Smooth muscle cell (in vitro differentiated cells): ENCODE data around the gene GLS2. TPM values are rescaled to one million over a fixed set of nuclear protein-coding genes. Genes with fewer than 3 reads are reported as not detected.
"Not testable (repeated sequence)": the region's sequence is repeated elsewhere in the genome, so short reads cannot be mapped to it uniquely, and the experiment has no call there.

ENCODE experiments used
- DNase-seq: peaks from one replicate; lab custom pipeline; 2025; ENCODE audit not compliant: unreplicated experiment; lab: John Stamatoyannopoulos, UW
- H2AFZ ChIP-seq: fragments of 200-600 bp; sonication (generic); 2 replicates; pipeline ENCODE4 v1.6.0; 2016; ENCODE audit warnings: antibody characterized with exemption, low read depth, mild to moderate bottlenecking
- H3F3A ChIP-seq: fragments of 200-600 bp; sonication (generic); 2 replicates; pipeline ENCODE4 v1.6.0; 2017; ENCODE audit warnings: antibody characterized with exemption, low read depth
- H3K27ac ChIP-seq: fragments of 200-600 bp; sonication (generic); 2 replicates; pipeline ENCODE4 v1.5.1; 2016; ENCODE audit warnings: low read depth, mild to moderate bottlenecking
- H3K27me3 ChIP-seq: fragments of 200-600 bp; sonication (generic); 2 replicates; pipeline ENCODE4 v1.6.1; 2016; ENCODE audit warnings: low read depth, mild to moderate bottlenecking
- H3K36me3 ChIP-seq: fragments of 200-600 bp; sonication (generic); 2 replicates; pipeline ENCODE4 v1.5.1; 2016; ENCODE audit warnings: low read depth
- H3K4me1 ChIP-seq: fragments of 200-600 bp; sonication (generic); 2 replicates; pipeline ENCODE4 v1.5.1; 2016; ENCODE audit warnings: low read depth
- H3K4me2 ChIP-seq: fragments of 200-600 bp; sonication (generic); 2 replicates; pipeline ENCODE4 v1.6.0; 2016; ENCODE audit warnings: mild to moderate bottlenecking
- H3K4me3 ChIP-seq: fragments of 200-600 bp; sonication (generic); 2 replicates; pipeline ENCODE4 v1.5.1; 2016; ENCODE audit warnings: mild to moderate bottlenecking
- H3K79me2 ChIP-seq: fragments of 200-600 bp; sonication (generic); 2 replicates; pipeline ENCODE4 v1.6.0; 2016; ENCODE audit warnings: low read depth, mild to moderate bottlenecking
- H3K9ac ChIP-seq: fragments of 200-600 bp; sonication (generic); 2 replicates; pipeline ENCODE4 v1.6.0; 2016; ENCODE audit warnings: low read depth
- H3K9me3 ChIP-seq: fragments of 200-600 bp; sonication (generic); replicated peaks from 2 replicates; pipeline ENCODE4 v1.5.1; 2016; ENCODE audit warnings: low read depth
- H4K20me1 ChIP-seq: fragments of 200-600 bp; sonication (generic); 2 replicates; pipeline ENCODE4 v1.6.0; 2016; ENCODE audit warnings: low read depth
- CTCF ChIP-seq: fragments of 200-600 bp; sonication (generic); IDR thresholded peaks from 2 replicates; pipeline ENCODE4 v1.5.1; 2017; ENCODE audit warnings: borderline replicate concordance, mild to moderate bottlenecking, antibody characterized with exemption; ENCODE audit not compliant: insufficient read depth, poor library complexity, severe bottlenecking
- WGBS: methylation state at CpG from one replicate; pipeline ENCODE4 v1.1.7; 2016; ENCODE audit warnings: low lambda C conversion rate; 5-methylcytosine and 5-hydroxymethylcytosine counted together
- polyA plus RNA-seq: library from polyadenylated mRNA; unstranded; fragments of >200 nt; fragmentation: Nextera tagmentation; extraction: Ambion mirVana; gene quantifications from 2 replicates; pipeline ENCODE4 v1.2.1, GENCODE V29; 2016
- total RNA-seq: library from RNA; depleted of rRNA; stranded (reverse); fragments of >200 nt; gene quantifications from 2 replicates; pipeline ENCODE4 v1.2.3, GENCODE V29; 2014

The GLS2 gene
- total and polyA plus RNA-seq, 2 experiments from 2014 or later: 0.37 to 0.76 TPM

GRCh38 chr12:56520048-56520447 is 32.1 kb upstream of the GLS2 start:
- Histone ChIP-seq H3K27ac (peak overlapping the region; percentile 92), H3K79me2 (peaks cover 27% of the 10 kb centered on the region), H3K27me3 (no peaks in the 10 kb centered on the region), H3K4me2 (peak overlapping the region; percentile 20), H2AFZ (peak overlapping the region; percentile 29), H3K4me1 (peaks cover 14% of the 10 kb centered on the region), H3K9me3 (no peaks in the 10 kb centered on the region), H3K4me3 (no peak overlapping the region), H3K36me3 (no peaks in the 10 kb centered on the region), H3F3A (no peaks in the 10 kb centered on the region), H4K20me1 (no peaks in the 10 kb centered on the region), H3K9ac (no peak overlapping the region)
- no peak for TF ChIP-seq CTCF
- DNase-seq: no peak
- 87% methylated on average over 3 of the region's 3 CpGs for WGBS

- TF ChIP-seq CTCF: no peak
- no peak overlapping the region for H2AFZ ChIP-seq
- WGBS: 20% methylated on average over 2 of the region's 2 CpGs
- no peaks in the 10 kb centered on the region for H3K36me3 ChIP-seq
- H3K79me2 ChIP-seq: peaks cover 12% of the 10 kb centered on the region
- peaks cover 10% of the 10 kb centered on the region for H3K4me1 ChIP-seq
- no peak overlapping the region for H3K9ac ChIP-seq
- peak overlapping the region; percentile 7 for H3K4me2 ChIP-seq
- no peaks in the 10 kb centered on the region for H4K20me1 ChIP-seq
- DNase-seq: no peak
- H3K27me3 ChIP-seq: no peaks in the 10 kb centered on the region
- no peak overlapping the region for H3K4me3 ChIP-seq
- no peaks in the 10 kb centered on the region for H3K9me3 ChIP-seq
- no peak overlapping the region for H3K27ac ChIP-seq
- H3F3A ChIP-seq: no peaks in the 10 kb centered on the region
These were observed 30.6 kb upstream of the GLS2 start for GRCh38 chr12:56518570-56518969.

GRCh38 chr12:56517854-56518253 is 29.9 kb upstream of the GLS2 start:
- no peaks in the 10 kb centered on the region for H3K9me3 ChIP-seq
- no peaks in the 10 kb centered on the region for H3F3A ChIP-seq
- H3K79me2 ChIP-seq: peaks cover 5% of the 10 kb centered on the region
- H3K27ac ChIP-seq: no peak overlapping the region
- WGBS: 93% methylated on average over 2 of the region's 2 CpGs
- no peak overlapping the region for H3K4me3 ChIP-seq
- no peak for DNase-seq
- H3K27me3 ChIP-seq: peaks cover 2% of the 10 kb centered on the region
- no peak for TF ChIP-seq CTCF
- no peak overlapping the region for H3K4me2 ChIP-seq
- H3K9ac ChIP-seq: no peak overlapping the region
- H3K4me1 ChIP-seq: peaks cover 3% of the 10 kb centered on the region
- no peaks in the 10 kb centered on the region for H4K20me1 ChIP-seq
- H3K36me3 ChIP-seq: no peaks in the 10 kb centered on the region
- no peak overlapping the region for H2AFZ ChIP-seq

GRCh38 chr12:56514014-56514318 is 26.0 kb upstream of the GLS2 start:
- not testable (repeated sequence) for H3K4me3 ChIP-seq, H3K79me2 ChIP-seq, H4K20me1 ChIP-seq, H3F3A ChIP-seq, H2AFZ ChIP-seq, DNase-seq, H3K4me2 ChIP-seq, H3K9ac ChIP-seq, H3K27ac ChIP-seq, H3K9me3 ChIP-seq, H3K4me1 ChIP-seq, H3K36me3 ChIP-seq
- H3K27me3 ChIP-seq: peaks cover 12% of the 10 kb centered on the region
- WGBS: 63% methylated on average over 4 of the region's 4 CpGs
